Measurements from ENCODE around the gene UNC50.

GRCh38 chr2:98664323-98664722, 55.9 kb downstream of the UNC50 start:
- TF ChIP-seq POLR2A (IDR thresholded peaks at IDR 0.05) (no peak), CTCF (IDR thresholded peaks at IDR 0.05 in 4 of 5, conservative IDR thresholded peaks at IDR 0.05 in 1 of 5) (no peak)
